ENCODE results near the gene RHOU. TPM values are rescaled to one million over a fixed set of nuclear protein-coding genes. Genes with fewer than 3 reads are reported as not detected.

RHOU gene
- total and polyA plus RNA-seq, 2 donors (not counting 3 experiments of a cell fraction or from before 2014, with no cell fraction given), result 0.04 to 0.40 TPM

DNA sequence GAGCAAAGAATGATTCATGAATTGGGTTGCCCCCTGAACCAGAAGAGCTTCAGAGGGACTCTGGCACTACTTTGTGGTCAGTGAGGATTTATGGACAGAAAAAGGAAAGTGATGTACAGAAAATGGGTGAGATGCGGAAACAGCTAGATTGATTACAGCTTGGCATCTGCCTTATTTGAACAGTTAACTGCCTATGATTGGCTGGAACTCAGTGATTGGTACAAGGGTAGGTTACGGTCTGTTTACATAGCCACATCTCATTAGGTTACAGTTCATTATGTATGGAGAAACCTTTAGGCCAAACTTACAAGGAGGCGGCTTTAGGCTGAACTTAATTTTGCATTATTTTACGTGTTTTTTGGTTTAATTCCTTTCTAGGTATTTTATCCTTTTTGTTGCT, 29.0 kb upstream of the RHOU start:
- CTCF ChIA-PET, result no interaction called here
- H3K36me3 ChIP-seq (ENCODE audit: control insufficient read depth in 2 of 2, extremely low read depth in 1 of 2, insufficient read depth in 2 of 2, low read length in 2 of 2), result no peaks in the 10 kb centered on the region
- FAIRE-seq, result no peak
- H4K20me1 ChIP-seq (replicated peaks; ENCODE audit: control insufficient read depth, extremely low read depth, insufficient read depth, low read length), result no peaks in the 10 kb centered on the region
- no peak for DNase-seq (ENCODE audit: low read depth, low spot score)
- H3K9ac ChIP-seq (replicated peaks; ENCODE audit: extremely low read depth, insufficient read depth, low read length), result no peak overlapping the region
- BruUV-seq (replicated peaks), result no TSS peak
- H2AFZ ChIP-seq (ENCODE audit: low read depth, low read length), result no peak overlapping the region
- dilution Hi-C loops (cut with MboI; ENCODE audit: extremely low pct_ligation_motif_present, low sequenced_read_pairs), result no loop called here
- intact Hi-C loops (cut with micrococcal nuclease), result no loop called here
- H3K27me3 ChIP-seq (ENCODE audit: control insufficient read depth in 2 of 2, insufficient read depth in 2 of 2, low read length in 2 of 2), result no peaks in the 10 kb centered on the region
- no peaks in the 10 kb centered on the region for H3K9me3 ChIP-seq (replicated peaks; ENCODE audit: control insufficient read depth, insufficient read depth, low read length)
- no peaks in the 10 kb centered on the region for H3K79me2 ChIP-seq (ENCODE audit: control insufficient read depth, insufficient read depth, low read length)
- H3K4me2 ChIP-seq (ENCODE audit: insufficient read depth, low read length), result no peak overlapping the region
- TF ChIP-seq POLR2A (IDR thresholded peaks at IDR 0.05; ENCODE audit: low read depth, low read length) (no peak), EZH2 (IDR thresholded peaks at IDR 0.05; ENCODE audit: borderline replicate concordance, low read depth, low read length, severe bottlenecking) (no peak), GATA2 (IDR thresholded peaks at IDR 0.05; ENCODE audit: insufficient read depth, insufficient read length, low read depth, low read length) (no peak), JUN (IDR thresholded peaks at IDR 0.05; ENCODE audit: borderline replicate concordance, insufficient read depth, insufficient read length, low read depth) (no peak), POLR2AphosphoS5 (IDR thresholded peaks at IDR 0.05; ENCODE audit: insufficient read depth, low read depth, low read length) (no peak), MYC (IDR thresholded peaks at IDR 0.05; ENCODE audit: low read depth, low read length) (no peak), FOS (IDR thresholded peaks at IDR 0.05; ENCODE audit: borderline replicate concordance, insufficient read depth, low read length) (no peak)
- TF ChIP-seq, protein P1, sequence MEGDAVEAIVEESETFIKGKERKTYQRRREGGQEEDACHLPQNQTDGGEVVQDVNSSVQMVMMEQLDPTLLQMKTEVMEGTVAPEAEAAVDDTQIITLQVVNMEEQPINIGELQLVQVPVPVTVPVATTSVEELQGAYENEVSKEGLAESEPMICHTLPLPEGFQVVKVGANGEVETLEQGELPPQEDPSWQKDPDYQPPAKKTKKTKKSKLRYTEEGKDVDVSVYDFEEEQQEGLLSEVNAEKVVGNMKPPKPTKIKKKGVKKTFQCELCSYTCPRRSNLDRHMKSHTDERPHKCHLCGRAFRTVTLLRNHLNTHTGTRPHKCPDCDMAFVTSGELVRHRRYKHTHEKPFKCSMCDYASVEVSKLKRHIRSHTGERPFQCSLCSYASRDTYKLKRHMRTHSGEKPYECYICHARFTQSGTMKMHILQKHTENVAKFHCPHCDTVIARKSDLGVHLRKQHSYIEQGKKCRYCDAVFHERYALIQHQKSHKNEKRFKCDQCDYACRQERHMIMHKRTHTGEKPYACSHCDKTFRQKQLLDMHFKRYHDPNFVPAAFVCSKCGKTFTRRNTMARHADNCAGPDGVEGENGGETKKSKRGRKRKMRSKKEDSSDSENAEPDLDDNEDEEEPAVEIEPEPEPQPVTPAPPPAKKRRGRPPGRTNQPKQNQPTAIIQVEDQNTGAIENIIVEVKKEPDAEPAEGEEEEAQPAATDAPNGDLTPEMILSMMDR (IDR thresholded peaks at IDR 0.05; ENCODE audit: extremely low read depth in 1 of 2, insufficient read depth in 1 of 2, low read depth in 1 of 2, low read length in 2 of 2), result no peak
- TF ChIP-seq, protein P2, sequence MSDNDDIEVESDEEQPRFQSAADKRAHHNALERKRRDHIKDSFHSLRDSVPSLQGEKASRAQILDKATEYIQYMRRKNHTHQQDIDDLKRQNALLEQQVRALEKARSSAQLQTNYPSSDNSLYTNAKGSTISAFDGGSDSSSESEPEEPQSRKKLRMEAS (IDR thresholded peaks at IDR 0.05; ENCODE audit: insufficient read depth, insufficient read length), result no peak
- POLR2A ChIA-PET, result no interaction called here
- no peaks in the 10 kb centered on the region for H3K9me1 ChIP-seq (replicated peaks; ENCODE audit: control insufficient read depth, extremely low read depth, insufficient read depth, low read length)
- no peak overlapping the region for H3K4me3 ChIP-seq (replicated peaks in 1 of 3; ENCODE audit: insufficient read depth in 1 of 3, low read depth in 1 of 3, low read length in 3 of 3)
- H3K27ac ChIP-seq (ENCODE audit: insufficient read depth, low read depth, low read length), result no peak overlapping the region
- no peaks in the 10 kb centered on the region for H3K4me1 ChIP-seq (ENCODE audit: control insufficient read depth, extremely low read depth, insufficient read depth, low read length)

Measured in endothelial cell of umbilical vein (primary cell).